ENCODE data around the gene PRR36. TPM values are rescaled to one million over a fixed set of nuclear protein-coding genes. Genes with fewer than 3 reads are reported as not detected.

PRR36 gene
- total RNA-seq, 1 donor from 2014 or later: 0.05 TPM

GRCh38 chr19:7852851-7853769 is 21.1 kb downstream of the PRR36 start:
- Mint-ChIP-seq H3K36me3 (ENCODE audit: low read depth) (no peaks in the 10 kb centered on the region), H3K4me3 (no peak overlapping the region), H3K27ac (no peak overlapping the region), H3K4me1 (ENCODE audit: low read depth) (no peaks in the 10 kb centered on the region), H3K27me3 (ENCODE audit: insufficient read depth) (peaks cover 2% of the 10 kb centered on the region), H3K9me3 (no peaks in the 10 kb centered on the region)
- peak; percentile 49 for DNase-seq (ENCODE audit: low spot score)
- intact Hi-C loops (cut with micrococcal nuclease): loop anchor here (1.0 to 2.0 kb wide), 2 partner anchors 72 to 285 kb away; no protein-coding TSS in a partner anchor

DNA sequence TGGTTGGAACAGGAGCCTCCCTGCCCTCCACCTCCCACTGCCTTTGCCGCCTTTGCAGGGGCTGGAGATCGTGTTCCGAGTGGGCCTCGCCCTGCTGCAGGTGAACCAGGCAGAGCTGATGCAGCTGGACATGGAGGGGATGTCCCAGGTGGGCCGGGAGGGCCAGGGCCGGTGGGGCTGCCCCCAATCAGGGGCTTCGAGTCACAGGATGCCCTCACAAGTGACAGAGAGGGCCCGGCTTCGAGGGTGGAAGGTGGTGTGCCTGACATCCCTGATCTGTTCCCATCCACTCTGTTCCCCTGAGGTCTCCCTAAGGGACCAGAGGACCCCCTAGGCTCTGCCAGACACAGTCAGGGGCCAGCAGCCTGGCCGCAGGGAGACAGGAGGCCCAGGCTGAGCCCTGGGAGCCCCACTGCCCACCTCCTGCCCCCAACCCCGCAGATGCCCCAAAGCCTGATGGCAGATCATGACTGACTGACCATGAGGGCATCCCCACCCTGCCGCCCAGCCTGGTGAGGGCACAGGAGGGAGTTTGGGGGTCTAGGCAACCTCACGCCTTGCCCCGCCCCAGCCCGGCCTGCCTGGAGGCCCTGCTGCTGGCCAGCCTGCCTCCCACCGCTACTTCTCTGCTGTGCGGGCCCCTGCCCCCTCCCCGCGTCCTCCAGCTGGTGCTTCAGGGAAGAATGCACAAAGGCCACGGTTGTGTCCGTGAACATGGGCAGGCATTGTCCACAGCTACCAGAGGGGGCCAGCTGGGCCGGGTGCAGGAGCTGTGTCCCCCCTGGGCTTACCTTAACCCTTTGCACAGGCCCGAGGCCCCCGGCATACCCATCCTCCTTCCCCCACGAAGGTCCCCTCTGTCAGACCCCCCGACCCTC is 22.3 kb downstream of the PRR36 start:
- H3K4me3 Mint-ChIP-seq: no peak overlapping the region
- intact Hi-C loops (cut with micrococcal nuclease): loop anchor here (2.0 kb wide), 1 partner anchor 73 kb away; no protein-coding TSS in a partner anchor
- no peak for DNase-seq (ENCODE audit: low spot score)
- H3K27ac Mint-ChIP-seq: no peak overlapping the region
- H3K36me3 Mint-ChIP-seq (ENCODE audit: low read depth): no peaks in the 10 kb centered on the region
- H3K4me1 Mint-ChIP-seq (ENCODE audit: low read depth): no peaks in the 10 kb centered on the region
- peaks cover 2% of the 10 kb centered on the region for H3K27me3 Mint-ChIP-seq (ENCODE audit: insufficient read depth)
- no peaks in the 10 kb centered on the region for H3K9me3 Mint-ChIP-seq

- intact Hi-C loops (cut with micrococcal nuclease): no loop called here
These were observed 23.1 kb downstream of the PRR36 start for GRCh38 chr19:7850945-7851622.

GRCh38 chr19:7850000-7850813 is 24.0 kb downstream of the PRR36 start:
- intact Hi-C loops (cut with micrococcal nuclease): no loop called here
- Mint-ChIP-seq H3K27me3 (ENCODE audit: insufficient read depth) (peaks cover 2% of the 10 kb centered on the region), H3K4me1 (ENCODE audit: low read depth) (no peaks in the 10 kb centered on the region), H3K36me3 (ENCODE audit: low read depth) (no peaks in the 10 kb centered on the region), H3K9me3 (no peaks in the 10 kb centered on the region), H3K4me3 (no peak overlapping the region), H3K27ac (no peak overlapping the region)
- DNase-seq (ENCODE audit: low spot score): no peak

More at GRCh38 chr19:7850945-7851622, 23.1 kb downstream of the PRR36 start:
- H3K4me1 Mint-ChIP-seq (ENCODE audit: low read depth): no peaks in the 10 kb centered on the region
- DNase-seq (ENCODE audit: low spot score): no peak
- no peak overlapping the region for H3K27ac Mint-ChIP-seq
- H3K27me3 Mint-ChIP-seq (ENCODE audit: insufficient read depth): peaks cover 2% of the 10 kb centered on the region
- no peak overlapping the region for H3K4me3 Mint-ChIP-seq
- no peaks in the 10 kb centered on the region for H3K9me3 Mint-ChIP-seq
- H3K36me3 Mint-ChIP-seq (ENCODE audit: low read depth): no peaks in the 10 kb centered on the region

- Mint-ChIP-seq H3K9me3 (no peaks in the 10 kb centered on the region), H3K27me3 (ENCODE audit: insufficient read depth) (peaks cover 2% of the 10 kb centered on the region), H3K4me3 (no peak overlapping the region), H3K4me1 (ENCODE audit: low read depth) (no peaks in the 10 kb centered on the region), H3K36me3 (ENCODE audit: low read depth) (no peaks in the 10 kb centered on the region), H3K27ac (no peak overlapping the region)
- DNase-seq (ENCODE audit: low spot score): no peak
- intact Hi-C loops (cut with micrococcal nuclease): no loop called here
These were observed 24.6 kb downstream of the PRR36 start for GRCh38 chr19:7849631-7849999.

GRCh38 chr19:7848779-7849457 is 25.3 kb downstream of the PRR36 start:
- no peak for DNase-seq (ENCODE audit: low spot score)
- intact Hi-C loops (cut with micrococcal nuclease): no loop called here
- Mint-ChIP-seq H3K4me1 (ENCODE audit: low read depth) (no peaks in the 10 kb centered on the region), H3K4me3 (no peak overlapping the region), H3K36me3 (ENCODE audit: low read depth) (no peaks in the 10 kb centered on the region), H3K27ac (no peak overlapping the region), H3K9me3 (no peaks in the 10 kb centered on the region), H3K27me3 (ENCODE audit: insufficient read depth) (peaks cover 2% of the 10 kb centered on the region)

DNA sequence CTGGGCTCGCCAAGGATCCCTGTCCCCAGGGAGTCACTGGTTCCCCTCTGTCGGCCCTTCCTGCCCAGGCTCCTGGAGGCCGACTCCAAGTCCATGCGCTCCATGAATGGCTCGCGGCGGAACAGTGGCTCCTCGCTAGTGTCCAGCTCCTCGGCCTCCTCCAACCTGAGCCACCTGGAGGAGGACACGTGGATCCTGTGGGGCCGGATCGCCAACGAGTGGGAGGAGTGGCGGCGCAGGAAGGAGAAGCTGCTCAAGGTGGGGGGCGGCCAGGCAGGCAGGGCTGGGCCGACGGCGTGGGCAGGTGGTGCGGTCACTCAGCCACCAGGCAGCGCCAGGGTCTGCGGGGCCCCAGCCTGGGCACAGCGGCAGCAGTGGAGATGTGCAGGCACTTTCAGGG is 26.5 kb downstream of the PRR36 start:
- H3K4me3 Mint-ChIP-seq: no peak overlapping the region
- H3K9me3 Mint-ChIP-seq: no peaks in the 10 kb centered on the region
- intact Hi-C loops (cut with micrococcal nuclease): no loop called here
- no peak overlapping the region for H3K27ac Mint-ChIP-seq
- H3K4me1 Mint-ChIP-seq (ENCODE audit: low read depth): no peaks in the 10 kb centered on the region
- no peak for DNase-seq (ENCODE audit: low spot score)
- peaks cover 2% of the 10 kb centered on the region for H3K27me3 Mint-ChIP-seq (ENCODE audit: insufficient read depth)
- no peaks in the 10 kb centered on the region for H3K36me3 Mint-ChIP-seq (ENCODE audit: low read depth)

GRCh38 chr19:7846155-7846646 is 28.0 kb downstream of the PRR36 start:
- H3K27me3 Mint-ChIP-seq (ENCODE audit: insufficient read depth): peaks cover 2% of the 10 kb centered on the region
- H3K4me1 Mint-ChIP-seq (ENCODE audit: low read depth): no peaks in the 10 kb centered on the region
- intact Hi-C loops (cut with micrococcal nuclease): no loop called here
- no peaks in the 10 kb centered on the region for H3K36me3 Mint-ChIP-seq (ENCODE audit: low read depth)
- no peak overlapping the region for H3K4me3 Mint-ChIP-seq
- H3K9me3 Mint-ChIP-seq: no peaks in the 10 kb centered on the region
- DNase-seq (ENCODE audit: low spot score): no peak
- H3K27ac Mint-ChIP-seq: no peak overlapping the region

DNA sequence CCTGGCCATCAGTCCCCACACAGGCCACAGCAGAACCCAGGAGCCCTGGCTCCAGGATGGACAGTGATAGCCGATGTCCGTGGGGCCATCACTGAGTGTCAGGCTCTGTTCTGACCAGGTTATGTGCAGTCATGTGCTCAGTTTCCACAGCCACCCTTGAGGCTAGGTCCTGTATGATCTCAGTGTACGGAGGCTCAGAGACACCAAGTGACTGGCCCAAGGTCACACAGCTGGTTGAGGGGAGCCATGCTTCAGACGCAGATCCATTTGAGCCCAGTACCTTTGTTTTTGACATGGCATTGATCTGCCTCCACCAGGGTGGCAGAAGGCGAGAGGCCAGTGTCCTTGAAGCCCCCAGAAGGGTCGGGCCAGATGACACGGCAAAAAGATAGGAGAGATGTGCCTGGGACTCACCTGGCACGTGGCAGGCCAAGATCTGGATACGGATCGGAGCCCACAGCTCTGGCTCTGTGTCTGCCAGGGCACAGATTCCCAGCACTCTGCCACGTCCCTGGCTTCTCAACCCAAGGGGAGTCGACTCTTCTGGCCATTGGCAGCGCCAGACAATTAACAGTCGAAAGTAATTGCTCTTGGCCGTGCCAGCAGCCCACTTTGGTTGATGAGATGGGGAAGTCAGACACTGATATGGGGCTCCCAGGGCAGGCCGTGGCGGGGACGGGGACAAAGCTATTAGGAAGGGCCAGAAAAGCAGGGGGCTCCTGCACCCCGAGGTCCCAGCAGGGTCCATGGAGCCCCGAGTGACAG is 28.6 kb downstream of the PRR36 start:
- H3K4me1 Mint-ChIP-seq (ENCODE audit: low read depth): no peaks in the 10 kb centered on the region
- H3K27ac Mint-ChIP-seq: no peak overlapping the region
- DNase-seq (ENCODE audit: low spot score): no peak
- no peak overlapping the region for H3K4me3 Mint-ChIP-seq
- intact Hi-C loops (cut with micrococcal nuclease): no loop called here
- H3K9me3 Mint-ChIP-seq: no peaks in the 10 kb centered on the region
- H3K27me3 Mint-ChIP-seq (ENCODE audit: insufficient read depth): peaks cover 2% of the 10 kb centered on the region
- no peaks in the 10 kb centered on the region for H3K36me3 Mint-ChIP-seq (ENCODE audit: low read depth)

DNA sequence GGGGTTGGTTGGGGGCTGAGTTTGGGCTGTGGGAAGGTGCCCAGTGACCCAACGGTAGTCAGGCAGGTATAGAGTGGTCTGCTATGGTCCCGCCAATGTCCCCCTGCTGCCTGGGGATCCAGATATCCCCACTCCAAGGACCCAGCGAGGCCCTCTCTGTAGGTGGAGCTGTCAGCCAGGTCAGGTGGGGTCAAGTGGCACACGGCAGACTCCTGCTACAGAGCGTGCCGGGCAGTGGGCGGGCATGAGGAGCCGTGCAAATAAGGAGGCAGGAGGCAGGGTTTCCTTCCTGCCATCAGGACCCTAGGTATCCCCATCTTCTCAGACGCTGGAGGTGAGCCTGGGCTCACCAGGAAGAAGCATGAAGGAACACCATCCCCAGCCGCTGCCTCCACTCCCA is 29.2 kb downstream of the PRR36 start:
- intact Hi-C loops (cut with micrococcal nuclease): no loop called here
- no peaks in the 10 kb centered on the region for H3K4me1 Mint-ChIP-seq (ENCODE audit: low read depth)
- no peaks in the 10 kb centered on the region for H3K36me3 Mint-ChIP-seq (ENCODE audit: low read depth)
- no peak overlapping the region for H3K27ac Mint-ChIP-seq
- H3K4me3 Mint-ChIP-seq: no peak overlapping the region
- no peaks in the 10 kb centered on the region for H3K27me3 Mint-ChIP-seq (ENCODE audit: insufficient read depth)
- H3K9me3 Mint-ChIP-seq: no peaks in the 10 kb centered on the region
- no peak for DNase-seq (ENCODE audit: low spot score)

DNA sequence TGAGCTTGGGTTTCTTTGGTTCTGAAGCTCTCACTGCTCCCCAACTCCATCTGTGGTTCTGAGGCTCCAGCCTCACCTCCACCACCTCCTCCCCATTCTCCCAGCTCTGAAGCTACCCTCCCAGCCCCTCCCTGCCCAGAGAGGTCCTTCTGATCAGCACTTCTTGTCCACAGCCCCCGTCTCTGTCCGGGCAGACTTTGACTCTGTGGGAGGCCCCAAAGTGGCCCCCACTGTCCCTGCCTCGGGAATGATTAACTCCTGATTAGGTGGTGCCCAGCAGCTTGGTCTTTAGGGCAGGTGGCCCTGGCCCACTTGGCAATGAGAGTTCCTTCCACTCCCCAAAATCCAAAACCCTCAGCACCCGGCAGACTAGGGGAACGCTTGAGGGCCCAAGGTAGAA is 29.8 kb downstream of the PRR36 start:
- H3K9me3 Mint-ChIP-seq: no peaks in the 10 kb centered on the region
- DNase-seq (ENCODE audit: low spot score): no peak
- no peaks in the 10 kb centered on the region for H3K27me3 Mint-ChIP-seq (ENCODE audit: insufficient read depth)
- no peak overlapping the region for H3K4me3 Mint-ChIP-seq
- no peaks in the 10 kb centered on the region for H3K36me3 Mint-ChIP-seq (ENCODE audit: low read depth)
- H3K4me1 Mint-ChIP-seq (ENCODE audit: low read depth): no peaks in the 10 kb centered on the region
- H3K27ac Mint-ChIP-seq: no peak overlapping the region
- intact Hi-C loops (cut with micrococcal nuclease): no loop called here

Data from activated T-helper 1 cell treated with anti-CD3 and anti-CD28 coated beads, Interleukin-12 subunit alpha, Interleukin-12 subunit beta, Interleukin-2, Interleukin-4 antibody, amounts not matched to agents 30 ng/mL and 10 ng/mL and 1 ng/mL, durations not matched to agents 14 hours and 24 hours and 36 hours (primary cell).